Activated CD8-positive, alpha-beta memory T cell treated with anti-CD3 and anti-CD28 coated beads, Interleukin-2, amount 50 U/mL, for 1 hour (primary cell): ENCODE data around the gene ICE1.

Experiments used
- DNase-seq: peaks from one replicate; pipeline ENCODE4 v3.0.0-alpha.2; 2020; ENCODE audit errors: extremely low read depth

The ICE1 gene

DNA sequence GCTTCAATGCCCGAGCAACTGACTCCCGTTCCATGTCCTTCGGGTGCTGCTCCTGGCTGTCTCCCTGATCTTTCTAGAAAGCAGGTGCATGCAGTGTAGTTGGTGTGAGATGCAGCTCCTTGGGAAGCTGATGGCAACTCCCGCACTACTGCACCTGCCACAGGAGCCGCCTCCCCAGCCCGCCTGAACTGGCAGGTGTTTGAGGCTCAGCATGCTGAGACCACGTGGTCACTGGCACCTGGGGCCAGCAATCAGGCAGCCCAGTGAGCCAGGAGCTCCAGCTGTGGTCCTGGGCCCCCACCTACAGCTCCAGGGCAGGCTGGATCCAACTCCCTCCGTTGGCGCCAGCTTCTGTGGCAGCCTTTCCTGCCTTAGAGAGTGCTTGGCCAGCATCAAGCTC, 111.5 kb downstream of the ICE1 start:
- DNase-seq: no peak

DNA sequence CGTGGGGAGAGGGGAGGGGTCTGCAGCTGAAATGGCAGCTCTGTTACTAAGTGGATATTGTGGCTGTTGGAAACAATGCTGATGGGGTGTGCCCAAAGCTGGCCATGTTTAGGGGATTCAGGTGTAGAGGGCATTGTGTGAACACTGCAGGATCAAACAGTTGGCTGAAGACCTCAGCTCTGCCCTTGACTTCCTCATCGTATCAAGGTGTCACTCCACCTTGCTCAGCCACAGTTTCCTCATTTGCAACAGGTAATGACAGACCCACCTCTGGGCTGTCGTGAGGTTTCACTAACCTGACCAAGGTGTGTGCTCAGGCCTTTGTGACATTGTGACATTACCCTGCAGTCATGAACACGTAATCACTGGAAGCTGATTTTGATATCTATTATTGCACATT, 111.9 kb downstream of the ICE1 start:
- no peak for DNase-seq

DNA sequence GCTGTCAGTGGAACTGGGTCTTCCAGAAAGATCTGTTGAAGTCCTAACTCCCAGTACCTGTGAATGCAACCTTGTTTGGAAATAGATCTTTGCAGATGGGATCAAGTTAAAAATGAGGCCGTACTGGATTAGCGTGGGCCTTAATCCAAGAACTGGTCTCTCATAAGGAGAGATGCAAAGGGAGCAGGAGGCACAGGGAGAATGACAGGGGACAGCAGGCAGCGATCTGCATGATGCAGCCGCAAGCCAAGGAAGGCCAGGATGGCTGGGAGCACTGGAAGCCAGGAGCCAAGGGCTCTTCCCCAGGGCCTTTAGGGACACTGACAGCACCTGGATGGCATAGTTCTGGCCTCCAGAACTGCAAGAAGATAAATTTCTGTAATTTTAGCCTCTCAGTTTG, 114.4 kb downstream of the ICE1 start:
- DNase-seq: no peak

DNA sequence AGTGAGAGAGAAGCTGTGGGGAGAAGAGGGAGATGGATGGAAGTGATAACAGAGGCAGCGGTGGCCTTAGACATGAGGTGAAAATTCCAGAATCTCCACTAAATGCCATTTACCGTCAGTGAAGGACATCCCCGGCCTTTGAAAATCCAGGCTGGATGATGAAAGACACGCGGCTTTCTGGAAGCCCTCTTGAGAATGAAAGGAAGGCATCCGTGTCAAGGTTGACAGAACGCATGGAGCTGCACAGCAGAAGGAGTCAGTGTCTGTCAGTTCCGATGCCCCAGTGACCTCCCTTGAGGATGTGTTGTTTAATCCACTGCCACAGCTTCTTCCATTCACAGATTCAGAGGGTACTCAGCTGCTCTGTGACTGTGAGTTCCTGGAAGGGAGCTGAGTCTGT, 114.9 kb downstream of the ICE1 start:
- DNase-seq: no peak

DNA sequence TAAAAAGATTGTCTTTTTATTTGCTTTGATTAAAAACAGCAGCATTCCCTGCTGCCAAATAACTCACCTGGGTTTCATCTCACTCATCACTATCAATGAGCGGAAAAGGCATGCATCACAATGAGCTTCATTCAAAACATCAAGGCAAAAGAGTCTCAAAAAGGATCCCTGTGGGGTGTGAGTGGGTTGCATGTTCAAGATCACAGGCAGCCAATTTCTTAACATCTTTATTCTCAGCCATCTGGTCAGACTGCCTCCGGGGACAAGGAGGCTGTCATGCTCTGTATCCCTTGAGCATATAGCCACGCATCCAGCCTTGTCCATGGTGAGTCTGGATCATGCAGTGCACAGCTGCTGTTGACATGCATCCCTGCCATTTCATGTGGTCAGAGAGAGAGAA, 117.1 kb downstream of the ICE1 start:
- no peak for DNase-seq
